GM12891 (cell line): ENCODE data around the gene NAALADL1.

Source experiments
- DNase-seq: peaks from one replicate; pipeline ENCODE4 v3.0.0; 2011; ENCODE audit warnings: low spot score; ENCODE audit not compliant: insufficient read length
- FAIRE-seq: peaks from 2 replicates; lab custom pipeline; 2011; peaks lifted over from hg19 to GRCh38; lab: Jason Lieb, UNC
- PAX5 ChIP-seq: IDR thresholded peaks from 2 replicates; pipeline ENCODE4 v1.6.1; 2011; ENCODE audit warnings: low read length, moderate library complexity, mild to moderate bottlenecking; ENCODE audit not compliant: insufficient read depth, severe bottlenecking
- POLR2A ChIP-seq: IDR thresholded peaks from 2 replicates; pipeline ENCODE4 v1.6.1; 2011; ENCODE audit warnings: low read depth, low read length, control low read depth
- POLR2AphosphoS5 ChIP-seq: IDR thresholded peaks from 2 replicates; pipeline ENCODE4 v1.6.1; 2011; ENCODE audit warnings: low read depth, low read length, control low read depth
- POU2F2 ChIP-seq: IDR thresholded peaks from 2 replicates; pipeline ENCODE4 v1.6.1; 2011; ENCODE audit warnings: low read depth, mild to moderate bottlenecking, control low read depth, low read length, moderate library complexity
- SPI1 ChIP-seq: IDR thresholded peaks from 2 replicates; pipeline ENCODE4 v1.6.1; 2011; ENCODE audit warnings: low read depth, low read length, control low read depth
- TAF1 ChIP-seq: IDR thresholded peaks from 2 replicates; pipeline ENCODE4 v1.6.1; 2011; ENCODE audit warnings: low read depth, low read length, control low read depth

Gene NAALADL1

GRCh38 chr11:65047581-65048422 is 10.6 kb downstream of the NAALADL1 start:
- peak; percentile 72 for FAIRE-seq
- DNase-seq = no peak
- no peak for TF ChIP-seq SPI1
- no peak for TF ChIP-seq PAX5
- TF ChIP-seq TAF1 = 0 out of 2 replicates have a peak, but pooled peaks have one; percentile 22

GRCh38 chr11:65045728-65046127 is 12.6 kb downstream of the NAALADL1 start:
- TF ChIP-seq POLR2AphosphoS5 = no peak
- TF ChIP-seq SPI1 = no peak
- no peak for TF ChIP-seq POLR2A
- TF ChIP-seq POU2F2 = no peak
- TF ChIP-seq PAX5 = no peak
- no peak for TF ChIP-seq TAF1
- DNase-seq (no peak), FAIRE-seq (no peak)

- FAIRE-seq (no peak), DNase-seq (no peak)
- TF ChIP-seq POU2F2 (no peak), POLR2AphosphoS5 (no peak), SPI1 (no peak), POLR2A (no peak), TAF1 (no peak), PAX5 (no peak)
These were observed 13.3 kb downstream of the NAALADL1 start for GRCh38 chr11:65045061-65045460.

GRCh38 chr11:65043881-65044501 is 14.4 kb downstream of the NAALADL1 start:
- TF ChIP-seq POLR2A = no peak
- TF ChIP-seq TAF1 = no peak
- no peak for TF ChIP-seq SPI1
- no peak for TF ChIP-seq PAX5
- no peak for TF ChIP-seq POU2F2
- no peak for TF ChIP-seq POLR2AphosphoS5
- FAIRE-seq (no peak), DNase-seq (no peak)

- FAIRE-seq = no peak
- TF ChIP-seq PAX5 (no peak), POU2F2 (no peak), TAF1 (no peak), POLR2A (no peak), SPI1 (no peak), POLR2AphosphoS5 (no peak)
- DNase-seq = no peak
These were observed 15.5 kb downstream of the NAALADL1 start for GRCh38 chr11:65042891-65043290.

GRCh38 chr11:65040847-65041622 is 17.3 kb downstream of the NAALADL1 start, which contains the start of gene SAC3D1:
Gene SAC3D1, plus strand, starts transcription at chr11:65041210. Its CDS starts 83 bp downstream, at chr11:65041293.
- DNase-seq = peak; percentile 97
- no peak; the same call in 1 of the 2 replicates for TF ChIP-seq POLR2A
- TF ChIP-seq SPI1 = no peak
- peak; percentile 3 for TF ChIP-seq PAX5
- TF ChIP-seq POU2F2 = no peak
- no peak for TF ChIP-seq POLR2AphosphoS5
- TF ChIP-seq TAF1 = 0 out of 2 replicates have a peak, but pooled peaks have one; percentile 26
- FAIRE-seq = peak; percentile 99

- DNase-seq (no peak), FAIRE-seq (no peak)
- TF ChIP-seq SPI1 (no peak), POU2F2 (0 out of 2 replicates have a peak, but pooled peaks have one; percentile 27), POLR2AphosphoS5 (no peak)
These were observed 17.9 kb downstream of the NAALADL1 start for GRCh38 chr11:65040520-65040846.

- FAIRE-seq (no peak), DNase-seq (no peak)
- no peak for TF ChIP-seq POLR2AphosphoS5
- no peak for TF ChIP-seq TAF1
- TF ChIP-seq PAX5 = no peak
- no peak for TF ChIP-seq POU2F2
- TF ChIP-seq POLR2A = no peak
- TF ChIP-seq SPI1 = no peak
These were observed 21.4 kb downstream of the NAALADL1 start for GRCh38 chr11:65036931-65037330.

- FAIRE-seq (no peak), DNase-seq (no peak)
- TF ChIP-seq POLR2A (no peak), TAF1 (no peak), PAX5 (no peak), POLR2AphosphoS5 (no peak), POU2F2 (no peak), SPI1 (no peak)
These were observed 22.8 kb downstream of the NAALADL1 start for GRCh38 chr11:65035579-65035978.
